SK-MEL-5 (cell line): ENCODE results near the gene DMXL2. TPM values are rescaled to one million over a fixed set of nuclear protein-coding genes. Genes with fewer than 3 reads are reported as not detected.

Experiments
- DNase-seq: peaks from one replicate; pipeline ENCODE4 v3.0.0-alpha.2; 2016; ENCODE audit warnings: low read depth, low spot score
- in situ Hi-C: cut with HindIII; loops from 2 replicates; pipeline ENCODE4 v1.10.0; 2016; ENCODE audit warnings: low sequenced_read_pairs, high pct_unique_total_duplicates, low pct_unique_long_range_greater_than_20kb
- total RNA-seq: library from RNA; depleted of rRNA; stranded (reverse); fragments of >200 nt; shearing (Covaris generic); gene quantifications from 2 replicates; pipeline ENCODE4 v1.2.3, GENCODE V29; 2014; rRNA removed

The DMXL2 gene
- total RNA-seq, 1 experiment from 2014 or later, result 42.2 TPM

GRCh38 chr15:51403946-51404695 is 218.4 kb downstream of the DMXL2 start:
- DNase-seq, result no peak
- in situ Hi-C loops, result no loop called here

GRCh38 chr15:51403072-51403878 is 219.3 kb downstream of the DMXL2 start:
- DNase-seq, result peak; percentile 63
- in situ Hi-C loops, result no loop called here

DNA sequence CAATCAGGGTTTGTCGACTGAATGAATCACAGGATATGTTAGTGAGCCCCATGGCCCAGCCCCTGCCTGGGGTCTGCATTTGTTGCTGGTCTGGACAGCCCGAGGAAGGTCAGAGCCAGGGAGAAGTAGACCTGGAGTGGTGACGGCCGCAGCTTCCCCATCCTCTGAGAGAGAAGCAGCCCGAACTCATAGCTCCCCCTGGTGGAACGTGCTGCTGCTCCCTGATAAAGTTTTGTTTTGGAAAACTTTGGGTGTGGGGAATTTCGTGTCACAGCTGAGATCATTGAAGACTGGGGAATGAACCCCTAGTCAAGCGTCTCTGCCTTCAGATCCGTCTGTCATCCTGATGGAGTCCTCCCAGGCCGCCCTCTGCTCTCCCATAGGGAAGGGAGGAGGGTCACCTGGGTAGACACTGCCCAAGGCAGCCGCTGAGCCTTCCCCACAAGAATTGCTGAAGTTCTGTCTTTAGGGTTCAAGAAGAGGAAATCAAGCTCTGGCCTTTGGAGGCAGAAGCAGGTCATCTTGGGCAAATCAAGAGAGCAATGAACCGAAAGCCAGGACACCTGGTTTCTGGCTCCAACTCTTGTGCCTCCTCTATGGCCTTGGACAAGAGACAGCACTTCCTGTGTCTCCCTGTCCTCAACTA is 220.6 kb downstream of the DMXL2 start:
- in situ Hi-C loops, result no loop called here
- peak; percentile 63 for DNase-seq

DNA sequence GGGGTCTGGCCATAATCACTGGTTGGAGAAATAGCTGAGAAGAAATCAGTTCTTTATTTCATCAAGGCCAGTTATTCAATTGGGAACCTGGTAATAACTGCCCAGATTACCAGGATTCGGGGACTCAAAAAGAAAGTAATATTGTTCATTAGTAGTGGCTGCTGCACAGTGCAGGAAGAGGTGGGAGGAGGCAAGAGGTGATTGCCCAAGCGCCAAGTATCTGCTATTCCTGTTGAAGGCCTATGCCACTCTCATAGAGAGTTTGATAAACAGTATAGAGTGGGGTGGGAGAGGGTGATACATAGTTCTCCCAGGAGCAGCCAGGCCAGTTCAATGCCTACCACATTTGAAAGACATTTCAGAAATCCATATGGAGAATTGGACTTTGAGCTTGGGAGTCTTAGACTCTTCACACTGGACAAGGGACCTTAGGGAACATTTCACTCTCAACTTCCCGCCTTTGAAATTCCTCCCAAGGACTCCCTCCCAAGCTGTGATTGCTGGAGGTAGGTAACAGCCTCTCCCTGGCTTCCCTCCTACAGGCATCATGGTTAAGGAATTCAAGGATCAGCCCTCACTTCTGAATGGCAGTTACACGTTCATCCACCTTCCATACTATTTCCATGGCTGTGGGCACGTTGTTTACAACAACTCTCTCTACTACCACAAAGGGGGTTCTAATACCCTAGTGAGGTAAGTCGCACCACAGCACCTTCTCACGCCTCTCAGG is 221.4 kb downstream of the DMXL2 start:
- no peak for DNase-seq
- in situ Hi-C loops, result no loop called here

DNA sequence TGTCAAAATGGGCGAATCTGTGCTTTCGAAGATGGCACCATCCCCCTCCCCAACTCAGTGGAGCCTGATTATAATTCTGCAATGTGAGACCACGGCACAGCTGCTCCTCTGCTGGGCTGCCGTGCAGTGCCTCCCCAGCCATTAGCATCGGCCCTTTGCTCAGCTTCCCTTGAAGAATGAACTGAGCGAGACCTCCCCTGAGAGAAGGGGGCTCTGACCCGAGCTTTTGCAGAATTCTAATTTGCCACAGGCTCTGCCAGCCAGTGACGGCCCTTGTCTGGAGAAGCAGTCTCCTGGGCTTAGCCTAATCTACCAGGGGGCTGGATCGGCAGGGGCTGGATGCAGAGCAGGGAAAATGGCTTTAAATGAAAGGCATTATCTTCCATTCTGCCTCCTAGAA is 223.9 kb downstream of the DMXL2 start:
- in situ Hi-C loops, result no loop called here

More for the DNA sequence above, 223.9 kb downstream of the DMXL2 start:
- no peak for DNase-seq

Other genes starting within 250 kb of the DMXL2 start
- gene SCG3, start 58.7 kb upstream of the DMXL2 start, total RNA-seq, result 0.37 and 0.67 TPM in 2 replicates
- gene LYSMD2, start 114.9 kb upstream of the DMXL2 start, total RNA-seq, result 25.7 and 26.8 TPM in 2 replicates
- 7.6 TPM in 2 replicates for gene TMOD2, start 128.8 kb upstream of the DMXL2 start, total RNA-seq
- gene TMOD3, start 206.9 kb upstream of the DMXL2 start, total RNA-seq, result 19.3 and 26.2 TPM in 2 replicates